Measurements from ENCODE around the gene CELA2A.
"Not testable (repeated sequence)": the region's sequence is repeated elsewhere in the genome, so short reads cannot be mapped to it uniquely, and the experiment has no call there.

Gene CELA2A

GRCh38 chr1:15433471-15433870 lies 23.1 kb upstream of the CELA2A start:
- H3K36me3 ChIP-seq (ENCODE audit: control insufficient read depth, insufficient read depth, low read length) = no peaks in the 10 kb centered on the region
- H3K9me3 ChIP-seq (ENCODE audit: control insufficient read depth, low read length) = no peaks in the 10 kb centered on the region
- H3K27ac ChIP-seq (ENCODE audit: low read depth, low read length, severe bottlenecking) = no peak overlapping the region
- 53 to 71% methylated on average over 4 to 8 of the region's 9 CpGs for WGBS, 2 experiments (ENCODE audit: insufficient coverage in 2 of 2)
- H3K4me3 ChIP-seq (ENCODE audit: extremely low read depth, insufficient read depth, low read length, poor library complexity, severe bottlenecking) = no peak overlapping the region
- no peaks in the 10 kb centered on the region for H3K4me1 ChIP-seq (ENCODE audit: control insufficient read depth, insufficient read depth, low read length, poor library complexity, severe bottlenecking)

DNA sequence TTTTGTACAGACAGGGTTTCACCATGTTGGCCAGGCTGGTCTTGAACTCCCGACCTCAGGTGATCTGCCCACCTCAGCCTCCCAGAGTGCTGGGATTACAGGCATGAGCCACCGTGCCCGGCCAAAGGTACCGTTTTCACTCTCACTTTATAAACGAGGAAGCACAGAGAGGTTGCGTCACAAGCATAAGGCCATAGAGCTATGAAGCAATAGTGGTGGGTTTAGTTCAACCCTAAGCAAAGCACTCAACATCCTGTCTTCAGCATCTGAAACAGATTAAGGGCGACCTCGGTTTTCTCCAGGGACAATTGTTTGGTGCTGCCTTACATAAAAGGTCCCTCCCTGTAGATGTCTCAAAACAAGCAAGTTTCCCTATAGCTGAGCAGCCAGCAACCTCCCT lies 21.8 kb upstream of the CELA2A start:
- not testable (repeated sequence) for H3K4me3 ChIP-seq (ENCODE audit: extremely low read depth, insufficient read depth, low read length, poor library complexity, severe bottlenecking); H3K9me3 ChIP-seq (ENCODE audit: control insufficient read depth, low read length); H3K4me1 ChIP-seq (ENCODE audit: control insufficient read depth, insufficient read depth, low read length, poor library complexity, severe bottlenecking); H3K36me3 ChIP-seq (ENCODE audit: control insufficient read depth, insufficient read depth, low read length); H3K27ac ChIP-seq (ENCODE audit: low read depth, low read length, severe bottlenecking)
- WGBS, 2 experiments (ENCODE audit: insufficient coverage in 2 of 2) = 100% methylated on average over 2 to 3 of the region's 8 CpGs

DNA sequence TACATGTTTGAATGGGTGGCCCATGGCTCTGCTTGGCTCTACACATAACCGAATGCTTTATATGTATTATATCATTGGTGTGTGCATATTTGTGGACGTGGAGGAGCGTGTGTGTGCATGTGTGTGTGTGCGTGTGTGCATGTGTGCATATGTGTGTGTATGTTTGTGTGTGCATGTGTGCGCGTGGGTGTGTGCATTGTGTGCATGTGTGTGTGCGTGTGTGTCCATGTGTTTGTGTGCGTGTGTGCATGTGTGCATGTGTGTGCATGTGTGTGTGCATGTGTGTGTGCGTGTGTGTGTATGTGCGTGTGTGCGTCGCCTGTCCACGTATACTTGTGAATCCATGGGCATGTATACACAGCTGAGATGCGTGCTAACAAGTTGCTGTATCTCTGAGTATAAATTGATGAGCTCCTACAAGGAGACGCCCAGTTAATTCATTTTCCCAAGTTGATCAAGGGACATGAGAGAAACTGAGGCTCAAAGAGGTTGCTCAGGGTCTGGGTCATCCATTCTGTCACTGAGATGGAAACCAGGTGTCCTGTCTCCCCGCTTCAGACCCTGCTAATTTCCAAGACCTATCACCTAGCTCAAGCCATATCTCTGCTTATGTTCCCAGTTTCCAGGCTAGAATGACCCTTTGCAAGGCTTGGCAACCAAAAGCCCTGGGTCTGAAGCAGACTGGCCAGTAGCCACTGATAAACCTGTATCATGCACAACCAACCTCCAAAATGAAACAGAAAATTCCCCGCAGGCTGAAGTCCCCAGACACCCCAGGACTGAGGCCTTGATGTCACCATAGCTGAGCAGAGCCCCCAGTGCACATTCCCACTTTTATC lies 21.1 kb upstream of the CELA2A start:
- Histone ChIP-seq H3K9me3 (ENCODE audit: control insufficient read depth, low read length) (no peaks in the 10 kb centered on the region), H3K36me3 (ENCODE audit: control insufficient read depth, insufficient read depth, low read length) (no peaks in the 10 kb centered on the region), H3K4me3 (ENCODE audit: extremely low read depth, insufficient read depth, low read length, poor library complexity, severe bottlenecking) (no peak overlapping the region), H3K27ac (ENCODE audit: low read depth, low read length, severe bottlenecking) (no peak overlapping the region), H3K4me1 (ENCODE audit: control insufficient read depth, insufficient read depth, low read length, poor library complexity, severe bottlenecking) (no peaks in the 10 kb centered on the region)
- 87 to 89% methylated on average over 11 to 15 of the region's 17 CpGs for WGBS, 2 experiments (ENCODE audit: insufficient coverage in 2 of 2)

DNA sequence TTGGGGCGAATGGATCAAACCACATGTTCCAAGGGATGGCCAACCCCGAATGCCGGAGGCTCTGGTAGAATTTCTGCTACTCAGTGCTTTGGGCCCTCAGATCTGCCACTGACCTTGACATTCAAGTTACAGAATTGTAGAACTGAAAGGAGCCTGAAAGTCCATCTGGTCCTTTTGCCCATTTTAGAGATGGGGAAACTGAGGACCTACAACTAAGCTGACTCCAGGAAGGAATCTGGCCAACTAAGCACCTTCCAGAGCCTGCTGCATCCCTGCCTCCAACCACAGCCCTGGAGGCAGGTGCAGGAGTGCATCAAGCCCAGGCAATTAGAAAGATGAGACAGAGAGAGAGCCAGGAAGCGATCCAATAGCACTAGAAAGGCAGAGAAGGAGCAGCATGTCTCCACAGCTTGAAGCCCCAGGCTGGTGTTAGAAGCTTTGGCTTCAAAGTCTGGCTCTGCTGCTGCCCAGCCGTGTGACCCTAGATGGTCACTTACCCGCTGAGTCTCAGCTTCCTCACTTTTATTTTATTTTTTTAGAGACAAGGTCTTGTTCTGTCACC lies 19.6 kb upstream of the CELA2A start:
- no peak overlapping the region for H3K27ac ChIP-seq (ENCODE audit: low read depth, low read length, severe bottlenecking)
- 92 to 100% methylated on average over 6 of the region's 6 CpGs for WGBS, 2 experiments (ENCODE audit: insufficient coverage in 2 of 2)
- H3K9me3 ChIP-seq (ENCODE audit: control insufficient read depth, low read length) = no peaks in the 10 kb centered on the region
- no peak overlapping the region for H3K4me3 ChIP-seq (ENCODE audit: extremely low read depth, insufficient read depth, low read length, poor library complexity, severe bottlenecking)
- no peaks in the 10 kb centered on the region for H3K36me3 ChIP-seq (ENCODE audit: control insufficient read depth, insufficient read depth, low read length)
- no peaks in the 10 kb centered on the region for H3K4me1 ChIP-seq (ENCODE audit: control insufficient read depth, insufficient read depth, low read length, poor library complexity, severe bottlenecking)

- Histone ChIP-seq H3K4me1 (ENCODE audit: control insufficient read depth, insufficient read depth, low read length, poor library complexity, severe bottlenecking) (no peaks in the 10 kb centered on the region), H3K36me3 (ENCODE audit: control insufficient read depth, insufficient read depth, low read length) (no peaks in the 10 kb centered on the region), H3K9me3 (ENCODE audit: control insufficient read depth, low read length) (no peaks in the 10 kb centered on the region), H3K27ac (ENCODE audit: low read depth, low read length, severe bottlenecking) (no peak overlapping the region), H3K4me3 (ENCODE audit: extremely low read depth, insufficient read depth, low read length, poor library complexity, severe bottlenecking) (no peak overlapping the region)
- WGBS, 2 experiments (ENCODE audit: insufficient coverage in 2 of 2) = 90 to 98% methylated on average over 3 to 8 of the region's 14 CpGs
Observed at GRCh38 chr1:15439325-15439724, 17.2 kb upstream of the CELA2A start.

DNA sequence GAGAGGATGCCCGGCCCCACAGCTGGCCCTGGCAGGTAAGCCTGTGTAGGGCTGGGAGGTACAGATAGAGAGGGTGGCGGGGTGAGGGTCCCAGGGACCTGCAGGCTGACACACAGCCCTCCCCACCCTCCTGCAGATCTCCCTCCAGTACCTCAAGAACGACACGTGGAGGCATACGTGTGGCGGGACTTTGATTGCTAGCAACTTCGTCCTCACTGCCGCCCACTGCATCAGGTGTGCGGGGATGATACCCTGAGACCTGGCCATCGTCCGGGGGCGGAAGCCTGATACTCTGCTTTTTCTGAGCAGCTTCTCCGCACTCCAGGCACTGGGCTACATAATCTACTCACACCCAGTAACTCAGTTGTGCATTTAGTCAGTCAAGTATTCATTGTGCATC lies 16.2 kb upstream of the CELA2A start:
- H3K27ac ChIP-seq (ENCODE audit: low read depth, low read length, severe bottlenecking) = no peak overlapping the region
- H3K9me3 ChIP-seq (ENCODE audit: control insufficient read depth, low read length) = no peaks in the 10 kb centered on the region
- 90 to 93% methylated on average over 10 to 12 of the region's 13 CpGs for WGBS, 2 experiments (ENCODE audit: insufficient coverage in 2 of 2)
- no peak overlapping the region for H3K4me3 ChIP-seq (ENCODE audit: extremely low read depth, insufficient read depth, low read length, poor library complexity, severe bottlenecking)
- H3K36me3 ChIP-seq (ENCODE audit: control insufficient read depth, insufficient read depth, low read length) = no peaks in the 10 kb centered on the region
- no peaks in the 10 kb centered on the region for H3K4me1 ChIP-seq (ENCODE audit: control insufficient read depth, insufficient read depth, low read length, poor library complexity, severe bottlenecking)

DNA sequence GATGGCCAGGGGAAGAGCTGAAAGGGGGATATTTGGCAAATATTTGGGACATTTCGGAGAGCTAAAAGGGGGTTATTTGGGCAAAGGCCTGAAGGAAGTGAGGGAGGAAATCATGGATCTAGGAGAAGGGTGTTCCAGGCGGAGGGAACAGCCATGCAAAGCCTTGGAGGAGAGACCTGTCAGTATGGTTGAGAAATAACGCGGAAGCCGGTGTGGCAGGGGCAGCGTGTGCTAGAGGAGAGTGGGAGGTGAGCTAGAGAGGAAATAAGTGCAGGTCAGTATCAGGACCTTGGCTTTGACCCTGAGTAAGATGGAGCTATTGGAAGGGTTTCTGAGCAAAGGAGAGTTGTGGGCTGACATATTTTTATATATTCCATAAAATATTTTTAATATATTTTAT lies 15.3 kb upstream of the CELA2A start:
- WGBS, 2 experiments (ENCODE audit: insufficient coverage in 2 of 2) = 92 to 95% methylated on average over 6 of the region's 6 CpGs
- no peaks in the 10 kb centered on the region for H3K36me3 ChIP-seq (ENCODE audit: control insufficient read depth, insufficient read depth, low read length)
- H3K9me3 ChIP-seq (ENCODE audit: control insufficient read depth, low read length) = no peaks in the 10 kb centered on the region
- H3K27ac ChIP-seq (ENCODE audit: low read depth, low read length, severe bottlenecking) = no peak overlapping the region
- no peaks in the 10 kb centered on the region for H3K4me1 ChIP-seq (ENCODE audit: control insufficient read depth, insufficient read depth, low read length, poor library complexity, severe bottlenecking)
- no peak overlapping the region for H3K4me3 ChIP-seq (ENCODE audit: extremely low read depth, insufficient read depth, low read length, poor library complexity, severe bottlenecking)

GRCh38 chr1:15442119-15442518 lies 14.4 kb upstream of the CELA2A start:
- Histone ChIP-seq H3K4me3 (ENCODE audit: extremely low read depth, insufficient read depth, low read length, poor library complexity, severe bottlenecking) (no peak overlapping the region), H3K9me3 (ENCODE audit: control insufficient read depth, low read length) (no peaks in the 10 kb centered on the region), H3K4me1 (ENCODE audit: control insufficient read depth, insufficient read depth, low read length, poor library complexity, severe bottlenecking) (no peaks in the 10 kb centered on the region), H3K36me3 (ENCODE audit: control insufficient read depth, insufficient read depth, low read length) (no peaks in the 10 kb centered on the region), H3K27ac (ENCODE audit: low read depth, low read length, severe bottlenecking) (no peak overlapping the region)
- WGBS, 2 experiments (ENCODE audit: insufficient coverage in 2 of 2) = 90 to 93% methylated on average over 2 to 3 of the region's 8 CpGs

DNA sequence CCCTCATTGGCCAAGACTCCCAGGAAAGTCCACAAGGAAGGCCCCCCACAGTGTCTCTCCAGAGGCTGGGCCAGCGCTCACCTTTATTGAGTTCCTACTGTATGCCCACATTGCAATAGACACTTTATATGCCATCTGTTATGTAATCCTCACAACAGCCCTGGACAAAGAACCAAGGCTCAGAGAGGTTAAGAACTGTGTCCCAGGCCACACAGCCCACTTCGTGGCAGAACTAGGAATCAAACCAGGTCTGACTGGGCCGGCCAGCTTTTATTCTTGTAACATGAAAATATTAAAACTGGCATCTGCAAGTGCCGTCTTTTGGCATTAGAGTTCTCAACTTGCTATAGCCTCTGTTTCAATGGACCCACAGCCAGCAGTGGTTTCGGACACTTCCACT lies 13.8 kb upstream of the CELA2A start:
- H3K9me3 ChIP-seq (ENCODE audit: control insufficient read depth, low read length) = no peaks in the 10 kb centered on the region
- no peak overlapping the region for H3K27ac ChIP-seq (ENCODE audit: low read depth, low read length, severe bottlenecking)
- H3K36me3 ChIP-seq (ENCODE audit: control insufficient read depth, insufficient read depth, low read length) = no peaks in the 10 kb centered on the region
- WGBS, 2 experiments (ENCODE audit: insufficient coverage in 2 of 2) = 89 to 93% methylated on average over 3 to 5 of the region's 5 CpGs
- H3K4me3 ChIP-seq (ENCODE audit: extremely low read depth, insufficient read depth, low read length, poor library complexity, severe bottlenecking) = no peak overlapping the region
- H3K4me1 ChIP-seq (ENCODE audit: control insufficient read depth, insufficient read depth, low read length, poor library complexity, severe bottlenecking) = no peaks in the 10 kb centered on the region

GRCh38 chr1:15443281-15443680 lies 13.3 kb upstream of the CELA2A start:
- H3K4me1 ChIP-seq (ENCODE audit: control insufficient read depth, insufficient read depth, low read length, poor library complexity, severe bottlenecking) = no peaks in the 10 kb centered on the region
- no peaks in the 10 kb centered on the region for H3K9me3 ChIP-seq (ENCODE audit: control insufficient read depth, low read length)
- WGBS, 2 experiments (ENCODE audit: insufficient coverage in 2 of 2) = 73 to 82% methylated on average over 5 of the region's 5 CpGs
- no peaks in the 10 kb centered on the region for H3K36me3 ChIP-seq (ENCODE audit: control insufficient read depth, insufficient read depth, low read length)
- H3K27ac ChIP-seq (ENCODE audit: low read depth, low read length, severe bottlenecking) = no peak overlapping the region
- no peak overlapping the region for H3K4me3 ChIP-seq (ENCODE audit: extremely low read depth, insufficient read depth, low read length, poor library complexity, severe bottlenecking)
